K562 (cell line): ENCODE measurements around the gene CTDSP1. TPM values are rescaled to one million over a fixed set of nuclear protein-coding genes. Genes with fewer than 3 reads are reported as not detected.

Source experiments
- CREM ChIP-seq: IDR thresholded peaks from 2 replicates; pipeline ENCODE4 v1.6.1; 2014; ENCODE audit warnings: antibody characterized with exemption, low read depth
- CSDE1 ChIP-seq, 2 experiments: fragments of 450-650 bp; IDR thresholded peaks; 2 replicates each; pipeline ENCODE4 v1.6.1; 2016; ENCODE audit warnings: mild to moderate bottlenecking in 1 of 2
- MTA3 ChIP-seq: fragments of 450-650 bp; formaldehyde crosslinking; IDR thresholded peaks from 2 replicates; pipeline ENCODE4 v1.6.1; 2017; ENCODE audit warnings: mild to moderate bottlenecking, borderline replicate concordance
- NFE2L1 ChIP-seq: fragments of 450-650 bp; IDR thresholded peaks from 2 replicates; pipeline ENCODE4 v1.6.1; 2016; ENCODE audit warnings: missing genetic modification characterization, low read depth, mild to moderate bottlenecking, missing compliant biosample characterization, moderate library complexity, borderline replicate concordance
- PHTF2 ChIP-seq: fragments of 250-450 bp; sonication (Bioruptor Pico); IDR thresholded peaks from 2 replicates; pipeline ENCODE4 v1.5.0; 2021; ENCODE audit warnings: mild to moderate bottlenecking
- SMC3 ChIP-seq: conservative IDR thresholded peaks from 2 replicates; pipeline ENCODE4 v1.6.1; 2011; ENCODE audit warnings: low read depth, low read length, improper control_type of control experiment; ENCODE audit not compliant: insufficient read depth
- TAF1 ChIP-seq: IDR thresholded peaks from 2 replicates; pipeline ENCODE4 v1.6.1; 2011; ENCODE audit warnings: mild to moderate bottlenecking, low read length, moderate library complexity; ENCODE audit not compliant: insufficient read depth, control insufficient read depth, severe bottlenecking; ENCODE audit errors: extremely low read depth
- TARDBP ChIP-seq: fragments of 450-650 bp; IDR thresholded peaks from 2 replicates; pipeline ENCODE4 v1.6.1; 2016
- TBL1XR1 ChIP-seq, 2 experiments: IDR thresholded peaks; 2 replicates each; pipeline ENCODE4 v1.6.1; 2012; ENCODE audit warnings: improper control_type of control experiment in 2 of 2, low read length in 2 of 2, mild to moderate bottlenecking in 1 of 2
- ZC3H8 ChIP-seq: fragments of 450-650 bp; IDR thresholded peaks from 2 replicates; pipeline ENCODE4 v1.6.1; 2017
- ZNF124 ChIP-seq: sonication (generic); formaldehyde crosslinking; IDR thresholded peaks from 2 replicates; pipeline ENCODE4 v1.8.1; 2022; ENCODE audit warnings: missing genetic modification reagents
- ZNF174 ChIP-seq: fragments of 250-450 bp; sonication (Bioruptor Pico); IDR thresholded peaks from 2 replicates; pipeline ENCODE4 v1.4.0; 2020; ENCODE audit warnings: mild to moderate bottlenecking
- ZNF583 ChIP-seq: fragments of 250-450 bp; sonication (Bioruptor Pico); IDR thresholded peaks from 2 replicates; pipeline ENCODE4 v1.4.0; 2020
- ZNF668 ChIP-seq: fragments of 250-450 bp; sonication (Bioruptor Pico); IDR thresholded peaks from 2 replicates; pipeline ENCODE4 v1.8.0; 2022; ENCODE audit warnings: mild to moderate bottlenecking, inconsistent platforms
- polyA plus RNA-seq, 8 experiments: library from polyadenylated mRNA; depleted of rRNA in 4 of 8; stranded (reverse) in 5 of 8; unstranded in 3 of 8; fragments of >200 nt; fragmentation: Nextera tagmentation in 2 of 8; fragmentation: Illumina TruSeq in 1 of 8; extraction: Ambion mirVana in 2 of 8; extraction: Trizol in 1 of 8; gene quantifications; 2 replicates each; pipeline versions ENCODE4 v1.2.1 to v1.2.3, GENCODE V29; 2011 to 2014; ENCODE audit warnings: inconsistent platforms in 1 of 8, missing spikeins in 1 of 8
- total RNA-seq, 7 experiments: library from RNA; depleted of rRNA in 6 of 7; stranded (reverse); fragments of >200 nt in 6 of 7; fragmentation: Illumina TruSeq in 2 of 7; extraction: Trizol in 2 of 7; gene quantifications; 2 replicates each; pipeline versions ENCODE4 v1.2.1 to v1.2.3, GENCODE V29; 2011 to 2021; ENCODE audit warnings: low replicate concordance in 1 of 7
- TF ChIP-seq, protein P1 (sequence below): sonication (generic); formaldehyde crosslinking; IDR thresholded peaks from 2 replicates; pipeline ENCODE4 v1.8.0; 2022; ENCODE audit warnings: mild to moderate bottlenecking, missing genetic modification reagents
- TF ChIP-seq, protein P2 (sequence below): fragments of 450-650 bp; IDR thresholded peaks from 2 replicates; pipeline ENCODE4 v1.6.1; 2016; ENCODE audit warnings: low read depth

The CTDSP1 gene
- total and polyA plus RNA-seq, 9 of the 15 experiments (the other 6 are each of a cell fraction or from before 2014, with no cell fraction given) = 2.4 to 74.8 (median 45.8) TPM

- TF ChIP-seq CSDE1 (IDR thresholded peaks at IDR 0.05) (no peak), TAF1 (peak; percentile 12), ZNF174 (CRISPR knock-in tag) (no peak), ZNF668 (CRISPR knock-in tag) (no peak), ZNF124 (CRISPR knock-in tag) (no peak), PHTF2 (CRISPR knock-in tag) (no peak), ZC3H8 (no peak), TBL1XR1 (IDR thresholded peaks at IDR 0.05; ENCODE audit: low read length in 2 of 2) (peak in 1 of 2 experiments; percentile 64; a peak in 2 of 4 replicates), CREM (0 out of 2 replicates have a peak, but pooled peaks have one; percentile 20), TARDBP (0 out of 2 replicates have a peak, but pooled peaks have one; percentile 20), MTA3 (no peak), ZNF583 (CRISPR knock-in tag) (no peak), NFE2L1 (tag) (no peak), SMC3 (0 out of 2 replicates have a peak, but pooled peaks have one; percentile 4)
- TF ChIP-seq, protein P1, sequence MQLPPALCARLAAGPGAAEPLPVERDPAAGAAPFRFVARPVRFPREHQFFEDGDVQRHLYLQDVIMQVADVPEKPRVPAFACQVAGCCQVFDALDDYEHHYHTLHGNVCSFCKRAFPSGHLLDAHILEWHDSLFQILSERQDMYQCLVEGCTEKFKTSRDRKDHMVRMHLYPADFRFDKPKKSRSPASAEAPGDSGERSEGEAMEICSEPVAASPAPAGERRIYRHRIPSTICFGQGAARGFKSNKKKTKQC = 0 out of 2 replicates have a peak, but pooled peaks have one; percentile 5
- TF ChIP-seq, protein P2, sequence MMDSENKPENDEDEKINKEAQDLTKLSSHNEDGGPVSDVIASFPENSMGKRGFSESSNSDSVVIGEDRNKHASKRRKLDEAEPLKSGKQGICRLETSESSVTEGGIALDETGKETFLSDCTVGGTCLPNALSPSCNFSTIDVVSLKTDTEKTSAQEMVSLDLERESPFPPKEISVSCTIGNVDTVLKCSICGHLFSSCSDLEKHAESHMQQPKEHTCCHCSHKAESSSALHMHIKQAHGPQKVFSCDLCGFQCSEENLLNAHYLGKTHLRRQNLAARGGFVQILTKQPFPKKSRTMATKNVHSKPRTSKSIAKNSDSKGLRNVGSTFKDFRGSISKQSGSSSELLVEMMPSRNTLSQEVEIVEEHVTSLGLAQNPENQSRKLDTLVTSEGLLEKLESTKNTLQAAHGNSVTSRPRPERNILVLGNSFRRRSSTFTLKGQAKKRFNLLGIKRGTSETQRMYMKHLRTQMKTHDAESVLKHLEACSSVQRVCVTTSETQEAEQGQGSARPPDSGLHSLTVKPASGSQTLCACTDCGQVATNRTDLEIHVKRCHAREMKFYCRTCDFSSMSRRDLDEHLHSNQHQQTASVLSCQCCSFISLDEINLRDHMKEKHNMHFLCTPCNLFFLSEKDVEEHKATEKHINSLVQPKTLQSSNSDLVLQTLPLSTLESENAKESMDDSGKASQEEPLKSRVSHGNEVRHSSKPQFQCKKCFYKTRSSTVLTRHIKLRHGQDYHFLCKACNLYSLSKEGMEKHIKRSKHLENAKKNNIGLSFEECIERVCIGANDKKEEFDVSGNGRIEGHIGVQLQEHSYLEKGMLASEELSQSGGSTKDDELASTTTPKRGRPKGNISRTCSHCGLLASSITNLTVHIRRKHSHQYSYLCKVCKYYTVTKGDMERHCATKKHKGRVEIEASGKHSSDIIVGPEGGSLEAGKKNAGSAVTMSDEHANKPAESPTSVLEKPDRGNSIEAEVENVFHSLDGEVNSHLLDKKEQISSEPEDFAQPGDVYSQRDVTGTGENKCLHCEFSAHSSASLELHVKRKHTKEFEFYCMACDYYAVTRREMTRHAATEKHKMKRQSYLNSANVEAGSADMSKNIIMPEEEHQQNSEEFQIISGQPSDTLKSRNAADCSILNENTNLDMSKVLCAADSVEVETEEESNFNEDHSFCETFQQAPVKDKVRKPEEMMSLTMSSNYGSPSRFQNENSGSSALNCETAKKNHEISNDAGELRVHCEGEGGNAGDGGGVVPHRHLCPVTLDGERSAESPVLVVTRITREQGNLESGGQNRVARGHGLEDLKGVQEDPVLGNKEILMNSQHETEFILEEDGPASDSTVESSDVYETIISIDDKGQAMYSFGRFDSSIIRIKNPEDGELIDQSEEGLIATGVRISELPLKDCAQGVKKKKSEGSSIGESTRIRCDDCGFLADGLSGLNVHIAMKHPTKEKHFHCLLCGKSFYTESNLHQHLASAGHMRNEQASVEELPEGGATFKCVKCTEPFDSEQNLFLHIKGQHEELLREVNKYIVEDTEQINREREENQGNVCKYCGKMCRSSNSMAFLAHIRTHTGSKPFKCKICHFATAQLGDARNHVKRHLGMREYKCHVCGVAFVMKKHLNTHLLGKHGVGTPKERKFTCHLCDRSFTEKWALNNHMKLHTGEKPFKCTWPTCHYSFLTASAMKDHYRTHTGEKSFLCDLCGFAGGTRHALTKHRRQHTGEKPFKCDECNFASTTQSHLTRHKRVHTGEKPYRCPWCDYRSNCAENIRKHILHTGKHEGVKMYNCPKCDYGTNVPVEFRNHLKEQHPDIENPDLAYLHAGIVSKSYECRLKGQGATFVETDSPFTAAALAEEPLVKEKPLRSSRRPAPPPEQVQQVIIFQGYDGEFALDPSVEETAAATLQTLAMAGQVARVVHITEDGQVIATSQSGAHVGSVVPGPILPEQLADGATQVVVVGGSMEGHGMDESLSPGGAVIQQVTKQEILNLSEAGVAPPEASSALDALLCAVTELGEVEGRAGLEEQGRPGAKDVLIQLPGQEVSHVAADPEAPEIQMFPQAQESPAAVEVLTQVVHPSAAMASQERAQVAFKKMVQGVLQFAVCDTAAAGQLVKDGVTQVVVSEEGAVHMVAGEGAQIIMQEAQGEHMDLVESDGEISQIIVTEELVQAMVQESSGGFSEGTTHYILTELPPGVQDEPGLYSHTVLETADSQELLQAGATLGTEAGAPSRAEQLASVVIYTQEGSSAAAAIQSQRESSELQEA = peak; percentile 68
Observed at GRCh38 chr2:218397463-218397819, 2.2 kb upstream of the CTDSP1 start (continued).
